Measurements from ENCODE around the gene DCAF15.

DNA sequence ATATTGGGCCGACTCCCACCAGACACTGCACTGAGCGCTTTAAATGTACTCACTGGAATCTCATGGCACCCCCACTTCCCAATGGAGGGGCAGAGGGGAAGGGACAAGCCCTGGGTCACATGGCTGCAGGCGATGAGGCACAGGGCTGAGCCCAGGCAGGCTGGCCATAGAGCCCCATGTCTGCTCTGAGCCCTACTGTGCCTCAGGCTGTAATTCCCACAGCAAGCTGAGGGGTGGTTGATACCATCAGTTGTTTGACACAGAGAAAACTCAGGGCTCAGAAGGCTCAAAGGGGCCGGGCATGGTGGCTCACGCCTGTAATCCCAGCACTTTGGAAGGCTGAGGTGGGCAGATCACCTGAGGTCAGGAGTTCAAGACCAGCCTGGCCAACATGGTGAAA lies 28.7 kb downstream of the DCAF15 start:
- TF ChIP-seq, protein P1, sequence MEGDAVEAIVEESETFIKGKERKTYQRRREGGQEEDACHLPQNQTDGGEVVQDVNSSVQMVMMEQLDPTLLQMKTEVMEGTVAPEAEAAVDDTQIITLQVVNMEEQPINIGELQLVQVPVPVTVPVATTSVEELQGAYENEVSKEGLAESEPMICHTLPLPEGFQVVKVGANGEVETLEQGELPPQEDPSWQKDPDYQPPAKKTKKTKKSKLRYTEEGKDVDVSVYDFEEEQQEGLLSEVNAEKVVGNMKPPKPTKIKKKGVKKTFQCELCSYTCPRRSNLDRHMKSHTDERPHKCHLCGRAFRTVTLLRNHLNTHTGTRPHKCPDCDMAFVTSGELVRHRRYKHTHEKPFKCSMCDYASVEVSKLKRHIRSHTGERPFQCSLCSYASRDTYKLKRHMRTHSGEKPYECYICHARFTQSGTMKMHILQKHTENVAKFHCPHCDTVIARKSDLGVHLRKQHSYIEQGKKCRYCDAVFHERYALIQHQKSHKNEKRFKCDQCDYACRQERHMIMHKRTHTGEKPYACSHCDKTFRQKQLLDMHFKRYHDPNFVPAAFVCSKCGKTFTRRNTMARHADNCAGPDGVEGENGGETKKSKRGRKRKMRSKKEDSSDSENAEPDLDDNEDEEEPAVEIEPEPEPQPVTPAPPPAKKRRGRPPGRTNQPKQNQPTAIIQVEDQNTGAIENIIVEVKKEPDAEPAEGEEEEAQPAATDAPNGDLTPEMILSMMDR (IDR thresholded peaks at IDR 0.05; ENCODE audit: low read depth, low read length) = no peak
- TF ChIP-seq EZH2phosphoT487 (IDR thresholded peaks at IDR 0.05; ENCODE audit: low read depth) = no peak

All from OCI-LY3 (cell line).